ENCODE measurements around the gene LAMC2. TPM values are rescaled to one million over a fixed set of nuclear protein-coding genes. Genes with fewer than 3 reads are reported as not detected.

The LAMC2 gene
- total and polyA plus RNA-seq, 9 of the 15 experiments (the other 6 are each of a cell fraction or from before 2014, with no cell fraction given) = 0.02 to 0.03 TPM; not detected in 7

DNA sequence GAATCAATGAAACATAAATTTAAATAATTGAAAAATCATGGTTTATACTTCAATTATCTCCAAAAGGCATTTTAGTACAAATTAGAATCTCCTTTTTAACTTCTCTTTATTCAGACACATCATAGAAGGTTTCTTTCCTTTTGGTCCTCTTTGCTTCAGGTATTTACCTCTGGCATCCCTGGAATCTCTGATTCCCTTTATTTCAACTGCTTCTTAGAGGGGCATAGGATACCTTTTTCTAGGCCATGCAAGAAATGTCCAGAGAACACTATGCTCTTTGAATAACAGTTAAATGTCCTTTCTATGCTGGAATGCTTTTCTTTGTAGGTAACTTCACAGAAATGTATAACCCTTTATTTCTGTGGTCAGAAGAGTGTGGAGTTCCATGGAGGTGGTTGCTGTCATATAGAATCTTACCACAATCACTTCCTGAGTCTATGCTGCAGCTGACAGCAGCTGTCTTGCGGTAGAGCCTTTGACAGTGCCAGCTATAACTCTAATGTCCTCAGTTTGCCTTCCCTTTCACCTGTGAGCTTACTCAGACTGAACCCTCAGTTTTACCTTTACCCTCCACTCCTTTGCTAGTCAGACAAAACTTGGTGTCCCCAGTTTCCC lies 8.6 kb downstream of the LAMC2 start (continued):
- TF ChIP-seq, protein P1, sequence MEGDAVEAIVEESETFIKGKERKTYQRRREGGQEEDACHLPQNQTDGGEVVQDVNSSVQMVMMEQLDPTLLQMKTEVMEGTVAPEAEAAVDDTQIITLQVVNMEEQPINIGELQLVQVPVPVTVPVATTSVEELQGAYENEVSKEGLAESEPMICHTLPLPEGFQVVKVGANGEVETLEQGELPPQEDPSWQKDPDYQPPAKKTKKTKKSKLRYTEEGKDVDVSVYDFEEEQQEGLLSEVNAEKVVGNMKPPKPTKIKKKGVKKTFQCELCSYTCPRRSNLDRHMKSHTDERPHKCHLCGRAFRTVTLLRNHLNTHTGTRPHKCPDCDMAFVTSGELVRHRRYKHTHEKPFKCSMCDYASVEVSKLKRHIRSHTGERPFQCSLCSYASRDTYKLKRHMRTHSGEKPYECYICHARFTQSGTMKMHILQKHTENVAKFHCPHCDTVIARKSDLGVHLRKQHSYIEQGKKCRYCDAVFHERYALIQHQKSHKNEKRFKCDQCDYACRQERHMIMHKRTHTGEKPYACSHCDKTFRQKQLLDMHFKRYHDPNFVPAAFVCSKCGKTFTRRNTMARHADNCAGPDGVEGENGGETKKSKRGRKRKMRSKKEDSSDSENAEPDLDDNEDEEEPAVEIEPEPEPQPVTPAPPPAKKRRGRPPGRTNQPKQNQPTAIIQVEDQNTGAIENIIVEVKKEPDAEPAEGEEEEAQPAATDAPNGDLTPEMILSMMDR (IDR thresholded peaks at IDR 0.05 in 2 of 3, conservative IDR thresholded peaks at IDR 0.05 in 1 of 3; ENCODE audit: insufficient read depth in 2 of 3, low read depth in 1 of 3, low read length in 3 of 3) = no peak
- TF ChIP-seq SRSF7 (optimal IDR thresholded peaks at IDR 0.05; ENCODE audit: low read depth, low read length) (no peak), ZC3H8 (IDR thresholded peaks at IDR 0.05) (no peak), CC2D1A (IDR thresholded peaks at IDR 0.05) (no peak), HMGN3 (IDR thresholded peaks at IDR 0.05; ENCODE audit: borderline replicate concordance, extremely low read depth, insufficient read length, low read depth, low read length) (no peak), SMARCB1 (IDR thresholded peaks at IDR 0.05; ENCODE audit: insufficient read length, low read depth) (no peak), SP2 (IDR thresholded peaks at IDR 0.05; ENCODE audit: extremely low read depth, low read depth, low read length, poor library complexity, severe bottlenecking) (no peak), ZKSCAN1 (IDR thresholded peaks at IDR 0.05; ENCODE audit: low read depth, low read length) (no peak)

DNA sequence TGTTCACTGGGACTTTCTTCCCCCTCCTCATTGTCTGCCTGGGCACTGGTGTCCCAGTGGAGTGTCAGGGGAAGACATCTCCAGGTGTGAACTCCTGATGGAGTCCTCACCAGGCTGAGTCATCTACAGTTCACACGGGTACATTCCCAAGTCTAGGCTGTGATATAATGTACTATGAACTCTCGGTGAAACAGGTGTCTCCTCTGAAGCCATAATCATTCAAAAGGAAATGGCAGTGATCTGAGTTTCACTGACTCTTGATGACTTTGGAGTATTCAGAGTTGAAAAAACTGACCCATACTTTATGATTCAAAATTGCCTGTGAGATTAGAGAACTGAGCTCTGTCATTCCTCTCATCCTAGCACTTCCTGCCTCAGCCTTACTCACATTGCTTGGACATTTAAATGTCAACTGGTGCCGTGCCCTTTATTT lies 9.1 kb downstream of the LAMC2 start:
- H3K27me3 ChIP-seq (ENCODE audit: control insufficient read depth in 2 of 2, insufficient read depth in 2 of 2, low read length in 2 of 2) = peaks cover 5 to 16% of the 10 kb centered on the region in 2 experiments; a peak in 3 of 5 replicates
- no peak for FAIRE-seq
- ChIA-PET CTCF (ENCODE audit: low intra/inter-chr PET ratio) (no interaction called here), POLR2A (no interaction called here)
- WGBS (ENCODE audit: insufficient coverage, low coverage, missing lambda C conversion rate) = 0% methylated on average over 3 of the region's 3 CpGs
- no peak for ATAC-seq
- no peaks in the 10 kb centered on the region; the same call in 1 of the 2 replicates for H4K20me1 ChIP-seq (replicated peaks; ENCODE audit: control insufficient read depth, insufficient read depth, low read length)
- H3K36me3 ChIP-seq (ENCODE audit: control insufficient read depth, insufficient read depth, low read length) = no peaks in the 10 kb centered on the region
- no peak for DNase-seq (ENCODE audit: extremely low read depth in 1 of 4, low spot score in 3 of 4)
- H3K9me3 ChIP-seq (replicated peaks; ENCODE audit: control insufficient read depth, insufficient read depth, low read depth, low read length) = no peaks in the 10 kb centered on the region
- no peak overlapping the region for H3K9ac ChIP-seq (ENCODE audit: insufficient read depth in 1 of 2, low read depth in 2 of 2, low read length in 2 of 2)
- no TSS peak for BruUV-seq (replicated peaks)
- no peak for TF ChIP-seq ZZZ3 (IDR thresholded peaks at IDR 0.05)
- TF ChIP-seq, protein P2, sequence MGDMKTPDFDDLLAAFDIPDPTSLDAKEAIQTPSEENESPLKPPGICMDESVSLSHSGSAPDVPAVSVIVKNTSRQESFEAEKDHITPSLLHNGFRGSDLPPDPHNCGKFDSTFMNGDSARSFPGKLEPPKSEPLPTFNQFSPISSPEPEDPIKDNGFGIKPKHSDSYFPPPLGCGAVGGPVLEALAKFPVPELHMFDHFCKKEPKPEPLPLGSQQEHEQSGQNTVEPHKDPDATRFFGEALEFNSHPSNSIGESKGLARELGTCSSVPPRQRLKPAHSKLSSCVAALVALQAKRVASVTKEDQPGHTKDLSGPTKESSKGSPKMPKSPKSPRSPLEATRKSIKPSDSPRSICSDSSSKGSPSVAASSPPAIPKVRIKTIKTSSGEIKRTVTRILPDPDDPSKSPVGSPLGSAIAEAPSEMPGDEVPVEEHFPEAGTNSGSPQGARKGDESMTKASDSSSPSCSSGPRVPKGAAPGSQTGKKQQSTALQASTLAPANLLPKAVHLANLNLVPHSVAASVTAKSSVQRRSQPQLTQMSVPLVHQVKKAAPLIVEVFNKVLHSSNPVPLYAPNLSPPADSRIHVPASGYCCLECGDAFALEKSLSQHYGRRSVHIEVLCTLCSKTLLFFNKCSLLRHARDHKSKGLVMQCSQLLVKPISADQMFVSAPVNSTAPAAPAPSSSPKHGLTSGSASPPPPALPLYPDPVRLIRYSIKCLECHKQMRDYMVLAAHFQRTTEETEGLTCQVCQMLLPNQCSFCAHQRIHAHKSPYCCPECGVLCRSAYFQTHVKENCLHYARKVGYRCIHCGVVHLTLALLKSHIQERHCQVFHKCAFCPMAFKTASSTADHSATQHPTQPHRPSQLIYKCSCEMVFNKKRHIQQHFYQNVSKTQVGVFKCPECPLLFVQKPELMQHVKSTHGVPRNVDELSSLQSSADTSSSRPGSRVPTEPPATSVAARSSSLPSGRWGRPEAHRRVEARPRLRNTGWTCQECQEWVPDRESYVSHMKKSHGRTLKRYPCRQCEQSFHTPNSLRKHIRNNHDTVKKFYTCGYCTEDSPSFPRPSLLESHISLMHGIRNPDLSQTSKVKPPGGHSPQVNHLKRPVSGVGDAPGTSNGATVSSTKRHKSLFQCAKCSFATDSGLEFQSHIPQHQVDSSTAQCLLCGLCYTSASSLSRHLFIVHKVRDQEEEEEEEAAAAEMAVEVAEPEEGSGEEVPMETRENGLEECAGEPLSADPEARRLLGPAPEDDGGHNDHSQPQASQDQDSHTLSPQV (IDR thresholded peaks at IDR 0.05) = no peak
- no peak for TF ChIP-seq POLR2H (tag; IDR thresholded peaks at IDR 0.05; ENCODE audit: low read depth)
- TF ChIP-seq HDAC6 (IDR thresholded peaks at IDR 0.05; ENCODE audit: low read depth, low read length) = no peak
- no peak for TF ChIP-seq MEF2D (tag; conservative IDR thresholded peaks at IDR 0.05; ENCODE audit: low read depth)
- H3K27ac ChIP-seq (ENCODE audit: extremely low read depth, low read depth, low read length) = no peak overlapping the region
- H2AFZ ChIP-seq (ENCODE audit: low read depth, low read length) = no peak overlapping the region
- H3K9me1 ChIP-seq (ENCODE audit: control insufficient read depth, insufficient read depth, low read length) = no peaks in the 10 kb centered on the region
- intact Hi-C loops (cut with micrococcal nuclease) = no loop called here
- H3K4me3 ChIP-seq = no peak overlapping the region
- no peaks in the 10 kb centered on the region for H3K79me2 ChIP-seq (ENCODE audit: control insufficient read depth, insufficient read depth, low read length)
- H3K4me1 ChIP-seq (replicated peaks in 1 of 2; ENCODE audit: control insufficient read depth in 2 of 2, insufficient read depth in 2 of 2, low read length in 2 of 2) = no peaks in the 10 kb centered on the region
- in situ Hi-C loops (cut with MboI) = no loop called here
- no peak overlapping the region for H3K4me2 ChIP-seq (ENCODE audit: insufficient read depth, low read length)
